Nephron (organoid): Measurements from ENCODE around the gene KCNJ1.

ENCODE experiments used
- H3K27ac Mint-ChIP-seq, 3 experiments: 2 replicates each; pipeline ENCODE4 v1.8.0; 2020; ENCODE audit warnings: mixed read lengths in 3 of 3, mild to moderate bottlenecking in 2 of 3, moderate library complexity in 1 of 3
- H3K27me3 Mint-ChIP-seq: 2 replicates; pipeline ENCODE4 v1.8.0; 2021; ENCODE audit warnings: low read depth, mild to moderate bottlenecking, moderate library complexity, mixed read lengths
- H3K36me3 Mint-ChIP-seq: 2 replicates; pipeline ENCODE4 v1.8.0; 2020; ENCODE audit warnings: low read depth, mixed read lengths
- H3K4me1 Mint-ChIP-seq: 2 replicates; pipeline ENCODE4 v1.8.0; 2020; ENCODE audit warnings: mixed read lengths
- H3K4me3 Mint-ChIP-seq, 3 experiments: 2 replicates each; pipeline ENCODE4 v1.8.0; 2020; ENCODE audit warnings: mild to moderate bottlenecking in 3 of 3, mixed read lengths in 3 of 3, moderate library complexity in 2 of 3
- H3K9me3 Mint-ChIP-seq: 2 replicates; pipeline ENCODE4 v1.8.0; 2020; ENCODE audit warnings: mixed read lengths
- TF ChIP-seq, protein P1 (sequence below), 3 experiments: fragments of 200-600 bp; sonication (generic); IDR thresholded peaks; one replicate each; pipeline ENCODE4 v1.5.0; 2021; ENCODE audit warnings: antibody characterized with exemption in 3 of 3; ENCODE audit not compliant: unreplicated experiment in 3 of 3

The KCNJ1 gene

DNA sequence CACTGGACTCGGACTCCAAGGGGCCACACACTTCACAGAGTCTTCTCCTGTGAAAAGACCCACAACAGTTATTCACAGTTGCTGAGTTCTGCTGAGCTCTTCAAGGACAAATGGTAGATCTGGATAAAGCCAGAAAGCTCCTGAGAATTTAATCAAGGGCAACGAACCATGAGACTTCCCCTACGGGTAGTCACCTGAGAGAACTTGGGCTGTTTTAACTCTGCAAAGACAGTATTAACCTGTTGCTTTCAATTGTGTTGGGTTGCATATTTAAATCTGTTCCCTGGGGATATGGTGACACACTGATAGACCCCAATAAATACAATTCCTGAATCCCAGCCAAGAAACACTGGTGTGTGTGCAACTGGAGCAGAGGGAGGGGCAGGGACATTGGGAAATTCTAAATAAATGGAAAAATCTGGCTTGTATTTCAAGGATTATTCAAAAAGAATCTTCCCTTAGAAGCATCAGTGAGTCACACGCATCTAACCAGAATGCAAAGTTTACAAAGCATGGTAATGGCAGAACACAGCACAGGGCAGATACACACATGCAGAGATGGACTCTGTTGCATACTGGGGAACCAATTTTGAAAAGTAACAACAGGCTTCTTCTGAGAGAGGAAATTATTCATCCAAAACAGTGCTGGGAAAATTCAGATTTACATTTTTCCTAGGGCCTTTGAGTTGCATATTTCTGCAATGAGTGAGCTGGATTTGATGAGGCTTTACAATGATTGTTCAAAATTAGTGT lies 4.0 kb downstream of the KCNJ1 start:
- no peaks in the 10 kb centered on the region for H3K4me1 Mint-ChIP-seq
- peaks cover 2% of the 10 kb centered on the region for H3K9me3 Mint-ChIP-seq
- no peaks in the 10 kb centered on the region for H3K36me3 Mint-ChIP-seq
- TF ChIP-seq, protein P1, sequence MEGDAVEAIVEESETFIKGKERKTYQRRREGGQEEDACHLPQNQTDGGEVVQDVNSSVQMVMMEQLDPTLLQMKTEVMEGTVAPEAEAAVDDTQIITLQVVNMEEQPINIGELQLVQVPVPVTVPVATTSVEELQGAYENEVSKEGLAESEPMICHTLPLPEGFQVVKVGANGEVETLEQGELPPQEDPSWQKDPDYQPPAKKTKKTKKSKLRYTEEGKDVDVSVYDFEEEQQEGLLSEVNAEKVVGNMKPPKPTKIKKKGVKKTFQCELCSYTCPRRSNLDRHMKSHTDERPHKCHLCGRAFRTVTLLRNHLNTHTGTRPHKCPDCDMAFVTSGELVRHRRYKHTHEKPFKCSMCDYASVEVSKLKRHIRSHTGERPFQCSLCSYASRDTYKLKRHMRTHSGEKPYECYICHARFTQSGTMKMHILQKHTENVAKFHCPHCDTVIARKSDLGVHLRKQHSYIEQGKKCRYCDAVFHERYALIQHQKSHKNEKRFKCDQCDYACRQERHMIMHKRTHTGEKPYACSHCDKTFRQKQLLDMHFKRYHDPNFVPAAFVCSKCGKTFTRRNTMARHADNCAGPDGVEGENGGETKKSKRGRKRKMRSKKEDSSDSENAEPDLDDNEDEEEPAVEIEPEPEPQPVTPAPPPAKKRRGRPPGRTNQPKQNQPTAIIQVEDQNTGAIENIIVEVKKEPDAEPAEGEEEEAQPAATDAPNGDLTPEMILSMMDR (IDR thresholded peaks at IDR 0.05; ENCODE audit: unreplicated experiment in 3 of 3): no peak
- peak overlapping the region in 1 of 3 experiments; percentile 56 for H3K4me3 Mint-ChIP-seq
- peaks cover 30% of the 10 kb centered on the region for H3K27me3 Mint-ChIP-seq
- H3K27ac Mint-ChIP-seq: peak overlapping the region; percentile 2 to 90 (median 67)

- TF ChIP-seq, protein P1 (IDR thresholded peaks at IDR 0.05; ENCODE audit: unreplicated experiment in 3 of 3): no peak
- Mint-ChIP-seq H3K4me1 (no peaks in the 10 kb centered on the region), H3K27me3 (peaks cover 33% of the 10 kb centered on the region), H3K4me3 (no peak overlapping the region), H3K27ac (peak overlapping the region; percentile 2 to 90 (median 67)), H3K36me3 (no peaks in the 10 kb centered on the region), H3K9me3 (peaks cover 2% of the 10 kb centered on the region)
Measured at GRCh38 chr11:128862406-128862805, 4.7 kb downstream of the KCNJ1 start.

GRCh38 chr11:128860571-128861361 lies 6.3 kb downstream of the KCNJ1 start:
- peaks cover 33% of the 10 kb centered on the region for H3K27me3 Mint-ChIP-seq
- H3K4me1 Mint-ChIP-seq: no peaks in the 10 kb centered on the region
- H3K4me3 Mint-ChIP-seq: no peak overlapping the region
- no peaks in the 10 kb centered on the region for H3K9me3 Mint-ChIP-seq
- TF ChIP-seq, protein P1 (IDR thresholded peaks at IDR 0.05; ENCODE audit: unreplicated experiment in 3 of 3): no peak
- no peak overlapping the region for H3K27ac Mint-ChIP-seq
- H3K36me3 Mint-ChIP-seq: no peaks in the 10 kb centered on the region

DNA sequence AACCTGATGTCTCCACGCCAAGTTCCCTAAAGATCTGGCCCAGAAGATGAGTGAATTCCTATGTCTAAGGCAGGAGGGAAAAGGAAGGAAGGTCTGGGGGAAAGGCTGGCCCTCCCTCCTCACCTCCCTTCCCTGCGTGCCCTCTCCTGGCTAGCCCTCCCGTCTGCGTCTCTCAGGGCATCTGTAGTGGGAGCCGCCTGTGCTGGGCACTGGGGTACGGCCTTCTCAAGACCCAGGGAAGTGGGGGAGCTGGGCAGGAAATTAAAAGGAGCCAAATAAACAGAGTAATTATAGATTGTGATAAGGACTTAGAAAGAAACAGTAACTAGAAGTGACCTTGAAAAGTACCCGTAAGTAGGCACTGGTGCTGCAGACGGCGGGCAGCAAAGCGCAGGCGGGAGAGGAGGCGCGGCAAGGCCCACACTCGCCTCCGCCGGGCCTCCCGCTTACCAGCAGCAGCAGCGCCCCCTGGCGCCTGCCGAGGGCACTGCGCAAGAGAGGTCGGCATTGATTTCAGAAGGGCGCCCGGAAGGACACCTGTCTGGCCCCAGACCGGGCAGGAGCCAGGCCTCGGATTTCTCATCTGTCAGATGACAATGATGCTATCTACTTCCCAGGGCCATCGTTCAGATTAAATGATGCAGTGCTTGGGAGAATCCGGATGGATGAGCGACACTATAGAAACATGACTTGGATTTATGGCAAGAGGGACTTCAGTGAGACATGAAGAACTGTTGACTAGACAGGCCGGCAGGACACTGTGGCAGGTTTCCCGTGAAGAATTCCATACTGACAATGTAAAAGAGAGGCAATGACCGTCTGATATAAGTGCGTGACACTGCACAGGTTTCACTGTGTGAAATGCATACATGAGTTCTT lies 7.3 kb downstream of the KCNJ1 start:
- Mint-ChIP-seq H3K9me3 (no peaks in the 10 kb centered on the region), H3K4me3 (no peak overlapping the region), H3K27ac (peak overlapping the region in 2 of 3 experiments; percentile 5 to 49), H3K36me3 (no peaks in the 10 kb centered on the region), H3K27me3 (peaks cover 29% of the 10 kb centered on the region), H3K4me1 (no peaks in the 10 kb centered on the region)
- TF ChIP-seq, protein P1 (IDR thresholded peaks at IDR 0.05; ENCODE audit: unreplicated experiment in 3 of 3): peak; percentile 93 to 97 (median 94)

GRCh38 chr11:128857341-128857740 lies 9.8 kb downstream of the KCNJ1 start:
- Mint-ChIP-seq H3K4me1 (no peaks in the 10 kb centered on the region), H3K36me3 (no peaks in the 10 kb centered on the region)
- TF ChIP-seq, protein P1 (IDR thresholded peaks at IDR 0.05; ENCODE audit: unreplicated experiment in 3 of 3): no peak

More at GRCh38 chr11:128857341-128857740, 9.8 kb downstream of the KCNJ1 start:
- Mint-ChIP-seq H3K4me3 (no peak overlapping the region), H3K27me3 (peaks cover 27% of the 10 kb centered on the region), H3K27ac (peak overlapping the region in 1 of 3 experiments; percentile 15), H3K9me3 (no peaks in the 10 kb centered on the region)
